Activated CD4-positive, alpha-beta T cell treated with anti-CD3 and anti-CD28 coated beads, Interleukin-2, amount 50 U/mL, for 1 hour (primary cell): Measurements from ENCODE around the gene GNG8.
A peak's percentile ranks its signal among the peaks of the same experiment; 100 is the strongest.

Experiments used
- DNase-seq: peaks from one replicate; pipeline ENCODE4 v3.0.0-alpha.2; 2020

GNG8 gene

DNA sequence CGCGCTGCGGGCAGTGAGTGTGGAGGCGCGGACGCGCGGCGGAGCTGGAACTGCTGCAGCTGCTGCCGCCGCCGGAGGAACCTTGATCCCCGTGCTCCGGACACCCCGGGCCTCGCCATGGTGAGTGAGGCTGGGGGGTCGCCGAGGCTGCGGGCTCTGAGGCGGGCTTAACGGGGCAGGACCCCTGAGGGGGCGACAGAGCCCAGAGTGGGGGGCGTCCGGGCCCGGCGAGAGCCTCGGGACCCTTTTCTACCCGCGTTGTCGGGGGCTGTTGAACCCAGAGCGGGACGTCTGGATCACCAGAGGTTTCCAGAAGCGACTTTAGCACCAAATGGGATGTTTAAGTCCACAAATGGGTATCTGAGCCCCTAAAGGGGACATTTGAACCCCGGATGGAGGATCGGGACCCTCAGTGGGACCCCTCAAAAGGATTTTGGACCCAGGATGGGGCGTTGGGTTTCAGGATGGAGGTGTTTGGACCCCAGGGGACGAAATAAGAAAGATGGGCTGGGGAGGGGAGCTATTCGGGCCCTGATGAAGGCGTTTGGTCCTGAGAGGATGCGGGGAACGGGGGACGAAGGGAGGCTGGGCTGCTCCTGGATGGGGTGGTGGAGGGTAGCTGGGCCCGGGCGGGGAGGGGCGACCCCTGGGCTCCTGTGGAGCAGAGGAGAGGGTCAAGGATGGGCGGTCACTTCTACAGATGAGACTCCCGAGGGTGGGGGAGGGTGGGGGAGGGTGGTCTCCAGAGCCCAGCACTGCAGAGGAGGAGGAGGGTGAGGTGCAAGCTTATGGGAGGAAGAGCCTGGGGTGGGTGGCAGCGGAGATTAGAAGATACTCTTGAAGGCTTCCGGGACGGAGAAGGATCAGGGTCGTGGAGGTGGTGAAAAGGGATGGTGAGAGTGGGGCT is 34.4 kb downstream of the GNG8 start, which contains the start of gene CALM3:
Gene CALM3 (plus strand): TSS at position 13 of the 907 bp plus-strand sequence. CDS start 105 bp downstream, at position 118.
- DNase-seq: no peak

DNA sequence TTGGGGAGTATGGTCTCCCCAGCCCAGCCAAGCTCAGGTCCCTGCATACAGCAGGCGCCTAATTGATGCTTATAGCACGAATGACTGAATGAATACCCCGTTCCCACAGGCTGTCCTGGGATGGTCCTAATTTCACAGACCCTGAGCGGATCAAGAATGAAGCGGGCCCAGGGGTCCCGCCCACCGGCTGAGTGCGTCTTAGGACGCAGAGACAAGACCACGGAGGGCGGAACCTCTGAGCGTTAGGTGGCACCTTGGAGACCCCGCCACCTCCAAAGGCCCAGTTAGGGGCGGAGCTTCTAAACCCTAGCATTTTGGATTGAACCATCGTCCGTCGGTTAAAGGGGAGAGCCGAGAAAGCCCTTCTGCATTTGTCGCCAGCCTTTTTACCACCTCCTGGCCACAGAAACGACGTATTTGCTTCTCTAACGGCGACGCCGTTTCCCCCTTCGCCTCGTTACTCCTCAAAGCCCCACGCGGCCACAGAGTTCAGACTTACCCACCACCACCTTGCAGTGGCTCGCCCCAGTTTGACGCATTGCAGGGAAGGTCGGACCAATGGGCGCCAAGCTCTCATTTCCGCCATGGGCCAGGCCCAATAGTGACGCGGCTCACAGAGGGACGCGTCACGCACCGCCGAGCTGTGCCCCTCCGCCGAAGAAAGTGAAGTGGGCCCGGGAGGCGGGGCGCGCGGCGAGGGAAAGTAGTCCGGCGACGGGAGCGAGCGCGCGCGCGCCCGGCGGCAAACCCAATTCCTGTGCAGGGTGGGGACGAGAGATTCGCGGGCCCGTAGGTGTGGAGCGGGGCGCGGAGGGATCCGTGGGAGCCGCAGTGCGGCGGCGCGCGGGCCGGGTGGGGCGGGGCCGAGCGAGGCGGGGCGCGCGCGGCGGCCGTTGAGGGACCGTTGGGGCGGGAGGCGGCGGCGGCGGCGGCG is 35.4 kb downstream of the GNG8 start:
- peak; percentile 98 for DNase-seq

DNA sequence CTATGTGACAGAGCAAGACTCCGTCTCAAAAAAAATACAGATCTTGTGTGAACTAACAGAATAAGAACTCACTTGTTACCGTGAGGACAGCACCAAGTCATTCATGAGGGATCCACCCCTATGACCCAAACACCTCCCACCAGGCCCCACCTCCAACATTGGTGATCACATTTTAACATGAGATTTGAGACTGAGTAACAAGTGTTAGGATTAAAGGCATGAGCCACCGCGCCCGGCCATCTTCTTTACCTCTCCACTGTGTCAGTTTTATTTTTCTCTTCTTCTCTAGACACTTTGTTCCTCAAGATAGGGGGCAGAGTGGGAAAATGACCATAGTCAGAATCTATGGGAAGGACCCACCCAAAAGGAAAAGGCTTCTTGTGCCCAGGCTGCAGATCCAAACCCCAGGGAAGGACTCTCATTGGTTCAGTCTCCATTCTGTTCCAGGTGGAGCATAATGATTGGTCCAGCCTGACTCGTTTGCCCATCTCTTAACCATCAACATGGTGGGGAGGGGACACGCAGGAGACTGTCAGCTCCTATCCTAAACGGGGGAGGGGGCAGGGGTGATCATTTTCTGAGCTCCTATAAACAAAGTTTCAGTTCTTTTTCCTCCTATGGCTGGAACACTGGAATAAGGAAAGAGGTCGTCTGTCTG is 36.2 kb downstream of the GNG8 start:
- DNase-seq: no peak

DNA sequence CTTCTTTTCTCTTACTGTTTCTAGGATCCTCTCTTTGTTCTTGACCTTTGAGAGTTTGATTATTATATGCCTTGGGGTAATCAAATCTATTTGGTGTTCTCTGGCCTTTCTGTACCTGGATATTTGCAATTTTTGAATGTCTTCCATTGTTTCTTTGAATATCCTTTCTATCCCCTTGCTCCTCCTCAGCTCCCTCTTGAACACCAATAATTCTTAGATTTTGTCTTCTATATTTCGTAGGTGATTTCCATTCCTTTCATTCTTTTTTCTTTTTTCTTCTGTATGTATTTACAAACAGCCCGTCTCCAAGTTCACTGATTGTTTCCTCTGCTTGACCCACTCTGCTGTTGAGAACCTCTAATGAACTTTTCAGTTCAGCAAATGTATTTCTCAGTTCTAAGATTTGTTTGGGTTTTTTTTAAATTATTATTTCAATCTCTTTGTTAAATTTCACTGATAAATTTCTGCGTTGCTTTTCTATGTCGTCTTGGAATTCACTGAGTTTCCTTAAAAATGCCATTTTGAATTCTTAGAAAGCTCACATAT is 37.6 kb downstream of the GNG8 start:
- no peak for DNase-seq

DNA sequence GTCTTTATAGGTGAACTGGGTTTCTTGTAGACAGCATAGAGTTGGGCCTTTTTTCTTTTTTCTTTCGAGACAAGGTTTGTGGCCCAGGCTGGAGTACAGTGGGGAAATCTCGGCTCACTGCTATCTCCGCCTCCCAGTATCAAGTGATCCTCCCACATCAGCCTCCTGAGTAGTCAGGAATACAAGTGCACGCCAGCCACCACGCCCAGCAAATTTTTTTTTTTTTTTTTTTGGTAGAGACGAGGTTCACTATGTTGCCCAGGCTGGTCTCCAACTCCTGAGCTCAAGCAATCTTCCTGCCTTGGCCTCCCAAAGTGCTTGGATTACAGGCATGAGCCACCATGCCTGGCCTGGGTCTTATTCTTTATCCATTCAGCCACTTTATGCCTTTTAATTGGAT is 40.0 kb downstream of the GNG8 start:
- no peak for DNase-seq

DNA sequence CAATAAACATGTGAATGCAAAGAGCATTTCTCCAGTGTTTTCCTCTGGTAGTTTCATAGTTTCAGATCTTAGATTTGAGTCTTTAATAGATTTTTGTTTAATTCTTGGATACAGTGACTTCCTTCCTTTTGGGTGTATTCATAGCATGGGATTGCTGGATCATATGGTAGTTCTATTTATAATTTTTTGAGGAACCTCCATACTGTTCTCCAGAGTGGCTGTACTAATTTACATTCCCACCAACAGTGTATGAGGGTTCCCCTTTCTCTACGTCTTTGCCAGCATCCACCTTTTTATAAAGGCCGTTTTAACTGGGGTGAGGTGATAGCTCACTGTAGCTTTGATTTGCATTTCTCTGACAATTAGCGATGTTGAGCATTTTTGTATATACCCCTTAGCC is 44.1 kb downstream of the GNG8 start:
- DNase-seq: no peak

DNA sequence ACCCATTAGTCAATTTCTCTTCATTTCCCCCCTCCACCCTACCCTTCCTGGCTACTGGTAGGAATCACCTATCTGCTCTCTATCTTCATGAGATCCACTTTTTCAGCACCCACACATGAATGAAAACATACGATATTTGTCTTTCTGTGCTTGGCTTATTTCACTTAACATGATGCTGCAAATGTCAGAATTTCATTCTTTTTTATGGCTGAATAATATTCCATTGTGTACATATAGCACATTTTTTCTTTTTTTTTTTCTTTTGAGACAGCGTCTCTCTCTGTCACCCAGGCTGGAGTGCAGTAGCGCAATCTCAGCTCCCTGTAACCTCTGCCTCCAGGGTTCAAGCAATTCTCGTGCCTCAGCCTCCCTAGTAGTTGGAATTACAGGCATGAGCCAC is 44.7 kb downstream of the GNG8 start:
- no peak for DNase-seq

DNA sequence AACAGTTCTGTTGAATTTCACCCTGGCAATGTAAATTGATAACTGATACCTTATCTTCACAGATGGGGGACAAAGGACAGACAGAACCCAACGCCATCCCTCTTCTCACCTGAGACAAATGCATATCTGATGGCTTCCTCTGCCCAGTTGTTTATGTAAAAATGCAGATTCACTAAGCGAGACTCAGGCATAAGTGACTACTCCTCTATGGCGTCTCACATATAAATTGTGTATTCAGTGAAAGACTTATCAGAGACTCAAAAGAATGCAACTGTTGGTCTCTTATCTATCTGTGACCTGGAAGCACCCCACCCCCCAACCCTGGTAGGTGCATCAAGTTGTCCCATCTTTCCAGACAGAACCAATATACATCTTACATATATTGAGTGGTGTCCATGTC is 48.1 kb downstream of the GNG8 start:
- DNase-seq: no peak

DNA sequence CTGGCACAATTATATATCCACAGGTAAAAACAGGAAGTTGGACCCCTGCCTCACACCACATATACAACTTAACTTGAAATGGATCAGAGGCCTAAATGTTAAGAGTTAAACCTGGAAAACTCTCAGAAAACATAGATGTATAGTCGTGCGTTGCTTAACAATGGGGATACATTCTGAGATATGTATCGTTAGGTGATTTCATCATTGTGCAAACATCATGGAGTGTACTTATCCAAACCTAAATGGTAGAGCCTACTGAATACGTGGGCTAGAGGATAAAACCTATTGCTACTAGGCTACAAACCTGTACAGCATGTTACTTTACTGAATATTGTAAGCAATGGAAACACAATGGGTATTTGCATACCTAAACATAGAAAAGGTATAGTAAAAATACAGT is 49.7 kb downstream of the GNG8 start:
- DNase-seq: no peak

DNA sequence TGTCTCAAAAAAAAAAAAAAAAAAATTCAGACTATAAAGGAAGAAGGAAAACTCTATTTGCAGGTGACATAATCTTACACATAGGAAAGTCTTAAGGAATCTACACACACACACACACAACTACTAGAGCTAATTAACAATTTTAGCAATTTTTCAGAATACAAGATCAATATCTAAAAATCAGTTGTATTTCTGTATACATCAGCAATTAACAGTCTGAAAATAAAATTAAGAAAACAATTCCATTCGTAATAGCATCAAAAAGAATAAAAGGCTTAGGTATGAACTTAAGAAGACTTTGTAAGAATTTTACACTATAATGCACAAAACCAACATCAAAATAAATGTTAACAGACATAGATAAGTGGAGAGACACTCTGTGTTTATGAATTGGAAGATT is 50.5 kb downstream of the GNG8 start:
- DNase-seq: no peak
